ENCODE measurements around the gene ZNF281.

The ZNF281 gene

GRCh38 chr1:200386416-200386815, 23.4 kb downstream of the ZNF281 start:
- Histone ChIP-seq H3K4me3 (ENCODE audit: low read length) (no peak overlapping the region), H3K27me3 (ENCODE audit: low read depth, low read length) (no peaks in the 10 kb centered on the region), H3K4me2 (ENCODE audit: low read length) (no peak overlapping the region), H3K79me2 (ENCODE audit: low read length) (no peaks in the 10 kb centered on the region), H4K20me1 (ENCODE audit: insufficient read depth, low read length) (no peaks in the 10 kb centered on the region), H3K4me1 (ENCODE audit: low read length) (peaks cover 57% of the 10 kb centered on the region), H2AFZ (ENCODE audit: low read depth, low read length) (no peak overlapping the region), H3K9me3 (ENCODE audit: insufficient read depth, low read length) (peaks cover 7% of the 10 kb centered on the region; the same call in 1 of the 2 replicates), H3K27ac (ENCODE audit: low read length) (no peak overlapping the region), H3K36me3 (replicated peaks; ENCODE audit: low read depth, low read length) (peaks cover 13% of the 10 kb centered on the region), H3K9ac (ENCODE audit: low read length) (no peak overlapping the region)
- no peak for TF ChIP-seq EZH2phosphoT487 (IDR thresholded peaks at IDR 0.05; ENCODE audit: low read depth)
- TF ChIP-seq, protein P1, sequence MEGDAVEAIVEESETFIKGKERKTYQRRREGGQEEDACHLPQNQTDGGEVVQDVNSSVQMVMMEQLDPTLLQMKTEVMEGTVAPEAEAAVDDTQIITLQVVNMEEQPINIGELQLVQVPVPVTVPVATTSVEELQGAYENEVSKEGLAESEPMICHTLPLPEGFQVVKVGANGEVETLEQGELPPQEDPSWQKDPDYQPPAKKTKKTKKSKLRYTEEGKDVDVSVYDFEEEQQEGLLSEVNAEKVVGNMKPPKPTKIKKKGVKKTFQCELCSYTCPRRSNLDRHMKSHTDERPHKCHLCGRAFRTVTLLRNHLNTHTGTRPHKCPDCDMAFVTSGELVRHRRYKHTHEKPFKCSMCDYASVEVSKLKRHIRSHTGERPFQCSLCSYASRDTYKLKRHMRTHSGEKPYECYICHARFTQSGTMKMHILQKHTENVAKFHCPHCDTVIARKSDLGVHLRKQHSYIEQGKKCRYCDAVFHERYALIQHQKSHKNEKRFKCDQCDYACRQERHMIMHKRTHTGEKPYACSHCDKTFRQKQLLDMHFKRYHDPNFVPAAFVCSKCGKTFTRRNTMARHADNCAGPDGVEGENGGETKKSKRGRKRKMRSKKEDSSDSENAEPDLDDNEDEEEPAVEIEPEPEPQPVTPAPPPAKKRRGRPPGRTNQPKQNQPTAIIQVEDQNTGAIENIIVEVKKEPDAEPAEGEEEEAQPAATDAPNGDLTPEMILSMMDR (IDR thresholded peaks at IDR 0.05; ENCODE audit: low read depth, low read length): no peak

- TF ChIP-seq EZH2phosphoT487 (IDR thresholded peaks at IDR 0.05; ENCODE audit: low read depth): no peak
- TF ChIP-seq, protein P1 (IDR thresholded peaks at IDR 0.05; ENCODE audit: low read depth, low read length): no peak
Observed at GRCh38 chr1:200384818-200385390, 24.9 kb downstream of the ZNF281 start.

DNA sequence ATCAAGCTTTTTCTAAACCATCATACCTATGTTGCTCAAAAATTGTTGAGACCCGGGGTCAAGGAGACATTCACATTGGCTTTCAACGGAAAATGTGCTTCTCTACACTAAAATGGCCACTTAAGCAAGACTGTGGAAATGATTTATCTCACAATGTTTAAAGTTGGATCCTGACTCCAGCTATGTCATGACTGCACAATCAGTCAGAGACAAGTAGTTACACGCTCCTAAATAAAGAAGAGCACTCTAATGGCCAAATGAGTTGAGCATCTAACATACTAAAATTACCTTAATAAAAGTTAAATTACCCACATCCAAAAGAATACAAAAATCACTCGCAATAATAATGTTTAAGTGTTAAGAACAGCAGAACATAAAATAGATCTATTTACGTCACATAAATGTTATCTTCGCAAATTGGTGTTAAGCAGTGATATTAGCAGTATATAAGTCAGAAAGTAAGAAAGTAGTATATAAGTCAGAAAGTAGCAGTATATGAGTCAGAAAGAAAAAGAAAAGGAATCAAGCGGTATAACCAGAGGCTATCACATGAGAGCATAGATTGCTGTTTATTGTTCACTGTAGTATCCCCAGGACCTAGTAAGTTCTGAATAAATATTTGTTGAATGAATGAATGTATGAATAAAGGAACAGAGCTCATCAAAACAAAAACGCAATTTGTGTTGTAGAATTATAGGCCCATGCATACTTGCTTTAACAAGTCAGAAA, 28.4 kb downstream of the ZNF281 start:
- H3K9ac ChIP-seq (ENCODE audit: low read length): no peak overlapping the region
- H2AFZ ChIP-seq (ENCODE audit: low read depth, low read length): no peak overlapping the region
- no peak overlapping the region for H3K4me3 ChIP-seq (ENCODE audit: low read length)
- H3K9me3 ChIP-seq (ENCODE audit: insufficient read depth, low read length): peaks cover 7% of the 10 kb centered on the region; the same call in 1 of the 2 replicates
- H3K27me3 ChIP-seq (ENCODE audit: low read depth, low read length): no peaks in the 10 kb centered on the region
- peaks cover 10% of the 10 kb centered on the region for H3K36me3 ChIP-seq (replicated peaks; ENCODE audit: low read depth, low read length)
- peaks cover 66% of the 10 kb centered on the region for H3K4me1 ChIP-seq (ENCODE audit: low read length)
- H3K4me2 ChIP-seq (ENCODE audit: low read length): peak overlapping the region; percentile 25
- no peak overlapping the region for H3K27ac ChIP-seq (ENCODE audit: low read length)
- no peaks in the 10 kb centered on the region for H3K79me2 ChIP-seq (ENCODE audit: low read length)
- no peak for TF ChIP-seq EZH2phosphoT487 (IDR thresholded peaks at IDR 0.05; ENCODE audit: low read depth)
- H4K20me1 ChIP-seq (ENCODE audit: insufficient read depth, low read length): no peaks in the 10 kb centered on the region

More at GRCh38 chr1:200384818-200385390, 24.9 kb downstream of the ZNF281 start:
- Histone ChIP-seq H2AFZ (ENCODE audit: low read depth, low read length) (peak overlapping the region; percentile 21; the same call in 1 of the 2 replicates), H4K20me1 (ENCODE audit: insufficient read depth, low read length) (no peaks in the 10 kb centered on the region), H3K27me3 (ENCODE audit: low read depth, low read length) (no peaks in the 10 kb centered on the region), H3K4me2 (ENCODE audit: low read length) (peak overlapping the region; percentile 48), H3K36me3 (replicated peaks; ENCODE audit: low read depth, low read length) (peaks cover 13% of the 10 kb centered on the region), H3K79me2 (ENCODE audit: low read length) (no peaks in the 10 kb centered on the region), H3K9me3 (ENCODE audit: insufficient read depth, low read length) (peaks cover 7% of the 10 kb centered on the region; the same call in 1 of the 2 replicates), H3K4me3 (ENCODE audit: low read length) (peak overlapping the region; percentile 13), H3K27ac (ENCODE audit: low read length) (peak overlapping the region; percentile 58), H3K4me1 (ENCODE audit: low read length) (peaks cover 70% of the 10 kb centered on the region), H3K9ac (ENCODE audit: low read length) (peak overlapping the region; percentile 4; the same call in 1 of the 2 replicates)

DNA sequence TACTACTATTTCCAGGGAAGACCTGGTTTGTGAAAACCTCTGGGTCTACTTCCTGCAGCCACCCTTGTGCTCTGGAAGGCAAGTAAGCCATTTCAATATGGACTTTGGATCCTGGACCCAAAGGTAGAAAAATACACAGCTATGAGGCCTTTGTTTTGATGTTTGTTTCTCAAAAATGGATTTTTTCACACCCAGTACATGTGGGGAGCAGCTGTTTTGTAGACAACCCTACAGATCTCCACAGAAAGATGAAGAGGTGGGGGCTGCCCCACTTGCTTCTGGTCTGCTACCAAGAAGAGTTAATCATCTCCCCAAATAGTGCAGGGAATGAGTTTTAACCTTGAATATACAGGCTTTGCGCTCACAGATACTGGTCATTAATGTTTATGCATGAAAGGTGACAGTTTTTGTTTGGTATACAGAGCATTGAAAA, 29.2 kb downstream of the ZNF281 start:
- H3K79me2 ChIP-seq (ENCODE audit: low read length): no peaks in the 10 kb centered on the region
- H3K9ac ChIP-seq (ENCODE audit: low read length): no peak overlapping the region
- H3K4me2 ChIP-seq (ENCODE audit: low read length): peak overlapping the region; percentile 25
- TF ChIP-seq EZH2phosphoT487 (IDR thresholded peaks at IDR 0.05; ENCODE audit: low read depth): no peak
- TF ChIP-seq, protein P1 (IDR thresholded peaks at IDR 0.05; ENCODE audit: low read depth, low read length): no peak
- H2AFZ ChIP-seq (ENCODE audit: low read depth, low read length): no peak overlapping the region
- no peaks in the 10 kb centered on the region for H3K27me3 ChIP-seq (ENCODE audit: low read depth, low read length)
- no peak overlapping the region for H3K27ac ChIP-seq (ENCODE audit: low read length)
- peaks cover 63% of the 10 kb centered on the region for H3K4me1 ChIP-seq (ENCODE audit: low read length)
- H3K4me3 ChIP-seq (ENCODE audit: low read length): no peak overlapping the region
- peaks cover 7% of the 10 kb centered on the region; the same call in 1 of the 2 replicates for H3K9me3 ChIP-seq (ENCODE audit: insufficient read depth, low read length)
- H4K20me1 ChIP-seq (ENCODE audit: insufficient read depth, low read length): no peaks in the 10 kb centered on the region
- H3K36me3 ChIP-seq (replicated peaks; ENCODE audit: low read depth, low read length): peaks cover 10% of the 10 kb centered on the region
